Common myeloid progenitor, CD34-positive (primary cell): Measurements from ENCODE around the gene HEPHL1.

Source experiments
- CTCF ChIA-PET: fragments of 350-600 bp; sonication (Branson Sonifier 250); formaldehyde crosslinking; loops from one replicate; lab custom pipeline; 2021; ENCODE audit warnings: antibody characterized with exemption; lab: Charles Lee
- POLR2A ChIA-PET: fragments of 350-600 bp; sonication (Branson Sonifier 250); formaldehyde crosslinking; loops from one replicate; lab custom pipeline; 2021; ENCODE audit warnings: antibody characterized with exemption; lab: Charles Lee
- DNase-seq, 3 donors: peaks; one replicate each; pipeline versions ENCODE4 v3.0.0 to v3.0.0-alpha.2; 2013
- H3K27ac ChIP-seq, 2 experiments: 1 replicate in 1 of 2; 2 replicates in 1 of 2; pipeline ENCODE4 v1.7.0; 2013; ENCODE audit warnings: inconsistent platforms in 2 of 2, low read length in 2 of 2, mild to moderate bottlenecking in 2 of 2, low read depth in 1 of 2, moderate library complexity in 1 of 2; ENCODE audit not compliant: severe bottlenecking in 2 of 2, insufficient read depth in 1 of 2, poor library complexity in 1 of 2
- H3K27me3 ChIP-seq, 5 experiments: replicated peaks in 2 of 5; 1 replicate in 3 of 5; 2 replicates in 2 of 5; pipeline versions ENCODE4 v1.6.1 to v1.7.0; 2013; ENCODE audit warnings: low read length in 4 of 5, mild to moderate bottlenecking in 2 of 5, moderate library complexity in 2 of 5, inconsistent platforms in 1 of 5; ENCODE audit not compliant: insufficient read depth in 5 of 5, control insufficient read depth in 4 of 5
- H3K36me3 ChIP-seq, 4 experiments: 1 replicate in 2 of 4; 2 replicates in 2 of 4; pipeline versions ENCODE4 v1.6.1 to v1.7.0; 2013; ENCODE audit warnings: low read length in 3 of 4, control low read depth in 1 of 4, mild to moderate bottlenecking in 1 of 4; ENCODE audit not compliant: control insufficient read depth in 4 of 4, insufficient read depth in 4 of 4
- H3K4me1 ChIP-seq, 4 experiments: 1 replicate in 3 of 4; 2 replicates in 1 of 4; pipeline versions ENCODE4 v1.6.1 to v1.7.1; 2013; ENCODE audit warnings: low read length in 3 of 4, mild to moderate bottlenecking in 3 of 4, control low read depth in 1 of 4, inconsistent platforms in 1 of 4, moderate library complexity in 1 of 4; ENCODE audit not compliant: control insufficient read depth in 4 of 4, insufficient read depth in 4 of 4; ENCODE audit errors: control extremely low read depth in 1 of 4
- H3K4me3 ChIP-seq, 7 experiments: 1 replicate in 4 of 7; 2 replicates in 3 of 7; pipeline versions ENCODE4 v1.5.1 to v1.7.0; 2013; ENCODE audit warnings: mild to moderate bottlenecking in 7 of 7, low read length in 6 of 7, moderate library complexity in 6 of 7, inconsistent platforms in 2 of 7, low read depth in 2 of 7, control low read depth in 1 of 7; ENCODE audit not compliant: insufficient read depth in 4 of 7, control insufficient read depth in 1 of 7; ENCODE audit errors: extremely low read depth in 1 of 7
- H3K9me3 ChIP-seq, 5 experiments: 1 replicate in 4 of 5; 2 replicates in 1 of 5; pipeline versions ENCODE4 v1.6.1 to v1.7.1; 2013; ENCODE audit warnings: low read length in 4 of 5, mild to moderate bottlenecking in 2 of 5, inconsistent platforms in 1 of 5, low read depth in 1 of 5, moderate library complexity in 1 of 5; ENCODE audit not compliant: control insufficient read depth in 4 of 5, insufficient read depth in 2 of 5; ENCODE audit errors: control extremely low read depth in 1 of 5
- WGBS: methylation state at CpG from one replicate; pipeline ENCODE4 v1.1.5; 2013; ENCODE audit not compliant: insufficient coverage; 5-methylcytosine and 5-hydroxymethylcytosine counted together

HEPHL1 gene

GRCh38 chr11:94018721-94019120, 2.4 kb upstream of the HEPHL1 start:
- Histone ChIP-seq H3K27ac (no peak overlapping the region), H3K9me3 (peaks cover 0 to 3% (median 0%) of the 10 kb centered on the region in 5 experiments), H3K27me3 (no peaks in the 10 kb centered on the region), H3K4me3 (no peak overlapping the region), H3K36me3 (no peaks in the 10 kb centered on the region), H3K4me1 (no peaks in the 10 kb centered on the region)
- 100% methylated on average over 1 of the region's 4 CpGs for WGBS
- POLR2A ChIA-PET = no interaction called here
- no peak for DNase-seq
- CTCF ChIA-PET = no interaction called here

GRCh38 chr11:94023856-94024255, 2.7 kb downstream of the HEPHL1 start:
- no peaks in the 10 kb centered on the region for H3K4me1 ChIP-seq
- H3K27me3 ChIP-seq = no peaks in the 10 kb centered on the region
- H3K27ac ChIP-seq = no peak overlapping the region
- no peak overlapping the region for H3K4me3 ChIP-seq
- no peak for DNase-seq
- H3K36me3 ChIP-seq = no peaks in the 10 kb centered on the region
- POLR2A ChIA-PET = no interaction called here
- CTCF ChIA-PET = no interaction called here
- WGBS = 83% methylated on average over 2 of the region's 2 CpGs
- peaks cover 0 to 4% (median 0%) of the 10 kb centered on the region in 5 experiments for H3K9me3 ChIP-seq

GRCh38 chr11:94024547-94024946, 3.4 kb downstream of the HEPHL1 start:
- Histone ChIP-seq H3K27me3 (no peaks in the 10 kb centered on the region), H3K4me3 (no peak overlapping the region), H3K27ac (no peak overlapping the region), H3K4me1 (no peaks in the 10 kb centered on the region), H3K9me3 (peaks cover 0 to 4% (median 0%) of the 10 kb centered on the region in 5 experiments), H3K36me3 (no peaks in the 10 kb centered on the region)
- 100% methylated on average over 1 of the region's 2 CpGs for WGBS
- ChIA-PET POLR2A (no interaction called here), CTCF (no interaction called here)
- no peak for DNase-seq

DNA sequence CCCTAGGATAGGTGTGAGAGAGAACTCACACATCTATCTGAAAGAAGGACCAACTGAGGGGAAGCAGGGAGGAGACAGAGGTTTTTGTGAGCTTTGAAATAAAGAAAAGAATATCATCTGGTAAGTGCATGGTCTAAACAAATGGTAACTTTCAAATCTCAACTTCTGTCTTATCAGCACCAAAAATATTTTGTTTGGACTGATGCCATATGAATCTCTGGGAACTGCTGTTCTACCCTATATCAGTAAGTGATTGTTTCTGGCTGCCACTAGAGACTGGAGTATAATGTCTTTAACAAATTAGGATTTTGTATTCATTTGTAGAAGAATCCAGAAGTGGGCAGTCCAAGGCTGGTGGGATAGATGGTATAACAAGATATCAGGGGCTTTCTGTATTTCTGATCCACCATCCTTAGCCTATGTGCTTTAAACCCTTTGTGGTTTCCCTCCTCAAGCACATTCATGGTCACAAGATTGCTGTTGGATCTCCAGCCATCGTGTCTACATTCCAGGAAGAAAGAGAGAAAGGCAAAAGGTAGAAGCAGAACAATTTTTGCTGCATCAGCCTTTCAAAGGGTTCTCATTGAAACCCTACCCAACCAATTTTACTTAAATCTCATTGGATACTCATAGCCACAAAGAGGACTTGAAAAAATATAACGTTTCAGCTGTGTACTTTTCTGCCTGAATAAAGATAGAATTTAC, 4.7 kb downstream of the HEPHL1 start:
- DNase-seq = no peak
- Histone ChIP-seq H3K36me3 (no peaks in the 10 kb centered on the region), H3K27ac (no peak overlapping the region), H3K4me3 (no peak overlapping the region), H3K9me3 (peaks cover 0 to 6% (median 0%) of the 10 kb centered on the region in 5 experiments), H3K4me1 (no peaks in the 10 kb centered on the region), H3K27me3 (no peaks in the 10 kb centered on the region)
- 100% methylated on average over 2 of the region's 2 CpGs for WGBS
- POLR2A ChIA-PET = no interaction called here
- CTCF ChIA-PET = no interaction called here

DNA sequence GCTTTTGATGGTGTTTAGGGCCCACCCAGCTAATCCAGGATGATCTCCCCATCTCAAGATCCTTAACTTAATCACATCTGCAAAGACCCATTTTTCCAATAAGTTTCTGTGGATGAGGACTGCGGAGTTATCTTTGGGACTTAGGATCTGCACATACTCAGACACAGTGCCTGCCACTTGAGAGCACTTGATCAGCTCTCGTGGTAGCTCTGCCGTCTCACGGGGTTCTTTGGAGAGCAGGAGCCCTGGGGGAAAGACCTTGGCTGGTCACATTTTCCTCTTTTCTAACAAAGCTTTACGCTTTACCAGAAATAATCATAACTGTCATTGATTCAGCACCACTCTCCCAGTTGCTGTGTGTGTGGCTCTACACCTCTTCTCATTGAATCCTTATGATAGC, 6.1 kb downstream of the HEPHL1 start:
- ChIA-PET CTCF (no interaction called here), POLR2A (no interaction called here)
- 98% methylated on average over 5 of the region's 5 CpGs for WGBS
- no peak for DNase-seq
- Histone ChIP-seq H3K36me3 (no peaks in the 10 kb centered on the region), H3K9me3 (peaks cover 0 to 4% (median 0%) of the 10 kb centered on the region in 5 experiments), H3K4me3 (no peak overlapping the region), H3K4me1 (no peaks in the 10 kb centered on the region), H3K27ac (no peak overlapping the region), H3K27me3 (no peaks in the 10 kb centered on the region)

GRCh38 chr11:94028436-94028835, 7.3 kb downstream of the HEPHL1 start:
- Histone ChIP-seq H3K27me3 (no peaks in the 10 kb centered on the region), H3K27ac (no peak overlapping the region), H3K36me3 (no peaks in the 10 kb centered on the region), H3K4me1 (no peaks in the 10 kb centered on the region), H3K9me3 (peaks cover 0 to 4% (median 0%) of the 10 kb centered on the region in 5 experiments), H3K4me3 (no peak overlapping the region)
- POLR2A ChIA-PET = no interaction called here
- WGBS = no CpG with 5 or more reads among the region's 2 CpGs
- CTCF ChIA-PET = no interaction called here
- DNase-seq = peak in 1 of 3 donors; percentile 22

- POLR2A ChIA-PET = no interaction called here
Observed at GRCh38 chr11:94030059-94030458, 8.9 kb downstream of the HEPHL1 start.

More at GRCh38 chr11:94030059-94030458, 8.9 kb downstream of the HEPHL1 start:
- no CpG with 5 or more reads among the region's 1 CpG for WGBS
- DNase-seq = no peak
- Histone ChIP-seq H3K9me3 (peaks cover 0 to 4% (median 0%) of the 10 kb centered on the region in 5 experiments), H3K27ac (no peak overlapping the region), H3K27me3 (no peaks in the 10 kb centered on the region), H3K4me3 (no peak overlapping the region), H3K4me1 (no peaks in the 10 kb centered on the region), H3K36me3 (no peaks in the 10 kb centered on the region)
- CTCF ChIA-PET = no interaction called here
